GM19043 (cell line): ENCODE measurements around the gene CAMK2G.

Experiments used
- ATAC-seq: cut with Tn5 transposase; IDR thresholded peaks from one replicate; pipeline ENCODE4 v1.9.1; 2021; ENCODE audit warnings: low read depth; ENCODE audit not compliant: unreplicated experiment

Gene CAMK2G

DNA sequence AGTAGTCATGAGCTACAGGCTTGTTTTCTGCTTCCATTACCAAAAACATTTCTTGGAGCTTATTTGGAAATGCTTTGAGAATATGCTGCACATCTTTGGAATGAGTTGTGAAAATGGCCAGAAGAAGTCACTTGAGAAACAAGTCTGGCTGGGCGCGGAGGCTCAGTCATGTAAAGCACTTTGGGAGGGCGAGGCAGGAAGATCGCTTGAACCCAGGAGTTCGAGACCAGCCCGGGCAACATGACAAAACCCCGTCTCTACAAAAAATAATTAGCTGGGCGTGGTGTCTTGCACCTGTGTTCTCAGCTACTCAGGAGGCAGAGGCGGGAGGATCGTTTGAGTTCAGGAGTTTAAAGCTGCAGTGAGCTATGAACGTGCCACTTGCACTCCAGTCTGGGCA, 93.4 kb downstream of the CAMK2G start:
- no peak for ATAC-seq

DNA sequence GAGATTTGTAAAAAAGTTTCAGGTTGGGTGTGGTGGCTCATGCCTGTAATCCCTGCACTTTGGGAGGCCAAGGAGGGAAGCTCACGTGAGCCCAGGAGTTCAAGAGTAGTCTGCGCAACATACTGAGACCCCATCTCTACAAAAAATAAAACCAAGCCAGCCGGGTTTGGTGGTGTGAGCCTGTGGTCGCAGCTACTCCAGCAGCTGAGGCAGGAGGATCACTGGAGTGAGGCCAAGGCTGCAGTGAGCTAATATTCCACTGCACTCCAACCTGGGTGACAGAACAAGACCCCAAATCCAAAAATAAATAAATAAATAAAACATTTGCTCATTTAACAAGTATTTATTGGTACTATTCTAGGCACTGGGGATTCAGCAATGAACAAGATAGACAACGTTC, 94.1 kb downstream of the CAMK2G start:
- ATAC-seq = no peak

DNA sequence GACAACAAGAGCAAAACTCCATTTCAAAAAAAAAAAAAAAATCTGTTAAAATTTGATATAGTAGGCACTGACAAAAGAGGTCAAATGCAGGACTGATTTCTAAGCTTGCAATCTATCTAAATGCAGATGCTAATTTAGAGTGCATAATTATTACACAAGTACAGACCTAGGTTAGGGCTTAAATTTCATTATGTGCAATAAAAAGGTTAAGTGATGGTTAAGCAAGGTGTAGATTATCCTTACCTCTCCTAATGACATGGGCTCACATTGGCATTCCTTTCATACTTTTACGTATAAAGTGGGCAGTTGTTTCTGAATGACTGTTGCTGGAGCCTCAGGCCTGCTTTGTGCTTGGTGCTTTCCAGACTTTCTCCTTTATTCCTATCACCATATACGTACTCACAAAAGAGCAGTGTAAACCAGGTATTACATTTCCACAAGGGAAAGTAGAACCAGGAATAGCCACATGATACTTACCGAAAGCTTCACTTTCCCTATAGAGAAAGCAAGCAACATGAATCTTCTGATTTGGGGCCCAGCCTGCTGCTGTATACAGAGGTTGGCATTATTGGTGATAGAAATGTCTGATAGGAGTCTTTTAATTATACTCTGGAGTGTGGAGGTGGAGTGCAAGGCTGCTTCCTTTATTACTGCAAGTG, 94.7 kb downstream of the CAMK2G start:
- ATAC-seq = no peak

DNA sequence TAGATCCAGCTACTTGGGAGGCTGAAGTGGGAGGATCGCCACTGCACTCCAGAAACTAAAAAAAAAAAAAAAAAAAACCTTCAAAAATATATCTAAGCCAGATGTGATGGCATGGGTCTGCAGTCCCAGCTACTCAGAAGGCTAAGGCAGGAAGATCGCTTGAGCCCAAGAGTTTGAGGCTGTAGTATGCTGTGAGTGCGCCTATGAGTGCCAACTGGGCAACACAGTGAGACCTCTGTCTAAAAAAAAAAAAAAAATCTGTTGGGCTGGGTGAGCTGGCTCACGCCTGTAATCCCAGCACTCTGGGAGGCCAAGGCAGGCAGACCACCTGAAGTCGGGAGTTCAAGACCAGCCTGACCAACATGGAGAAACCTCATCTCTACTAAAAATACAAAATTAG, 95.3 kb downstream of the CAMK2G start:
- no peak for ATAC-seq

DNA sequence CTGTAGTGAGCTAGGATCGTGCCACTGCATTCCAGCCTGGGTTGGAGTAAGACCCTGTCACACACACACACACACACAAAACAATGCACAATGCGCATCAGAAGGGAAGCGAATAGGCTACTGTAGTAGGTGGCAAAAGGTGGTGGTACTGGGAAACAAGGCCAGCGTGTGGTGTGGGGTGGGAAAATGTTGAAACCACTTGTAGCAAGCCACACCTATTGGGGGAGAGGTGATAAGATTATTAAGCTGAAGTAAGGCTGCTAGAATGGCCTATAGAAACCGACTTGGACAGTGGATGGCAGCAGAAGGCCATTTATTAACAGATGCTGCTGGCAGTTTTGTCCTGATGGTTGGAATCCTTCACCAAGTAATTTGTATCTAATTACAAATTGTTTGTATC, 99.7 kb downstream of the CAMK2G start:
- no peak for ATAC-seq

DNA sequence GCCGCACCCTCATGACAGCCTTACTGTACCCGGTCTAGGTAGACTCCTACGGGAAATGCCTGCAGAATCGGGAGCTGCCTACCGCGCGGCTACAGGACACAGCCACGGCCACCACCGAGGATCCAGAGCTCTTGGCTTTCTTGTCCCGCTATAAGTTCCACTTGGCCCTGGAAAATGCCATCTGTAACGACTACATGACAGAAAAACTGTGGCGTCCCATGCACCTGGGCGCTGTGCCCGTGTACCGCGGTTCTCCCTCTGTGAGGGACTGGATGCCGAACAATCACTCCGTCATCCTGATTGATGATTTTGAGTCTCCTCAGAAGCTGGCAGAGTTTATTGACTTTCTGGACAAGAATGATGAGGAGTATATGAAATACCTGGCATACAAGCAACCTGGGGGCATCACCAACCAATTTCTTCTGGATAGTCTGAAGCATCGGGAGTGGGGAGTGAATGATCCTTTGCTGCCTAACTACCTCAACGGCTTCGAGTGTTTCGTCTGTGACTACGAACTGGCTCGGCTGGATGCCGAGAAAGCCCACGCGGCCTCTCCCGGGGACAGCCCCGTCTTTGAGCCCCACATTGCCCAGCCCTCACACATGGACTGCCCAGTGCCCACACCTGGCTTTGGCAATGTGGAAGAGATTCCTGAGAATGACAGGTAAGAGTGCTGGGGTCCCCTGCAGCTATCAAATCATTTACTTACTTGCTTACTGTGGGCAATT, 101.0 kb downstream of the CAMK2G start:
- ATAC-seq = no peak

DNA sequence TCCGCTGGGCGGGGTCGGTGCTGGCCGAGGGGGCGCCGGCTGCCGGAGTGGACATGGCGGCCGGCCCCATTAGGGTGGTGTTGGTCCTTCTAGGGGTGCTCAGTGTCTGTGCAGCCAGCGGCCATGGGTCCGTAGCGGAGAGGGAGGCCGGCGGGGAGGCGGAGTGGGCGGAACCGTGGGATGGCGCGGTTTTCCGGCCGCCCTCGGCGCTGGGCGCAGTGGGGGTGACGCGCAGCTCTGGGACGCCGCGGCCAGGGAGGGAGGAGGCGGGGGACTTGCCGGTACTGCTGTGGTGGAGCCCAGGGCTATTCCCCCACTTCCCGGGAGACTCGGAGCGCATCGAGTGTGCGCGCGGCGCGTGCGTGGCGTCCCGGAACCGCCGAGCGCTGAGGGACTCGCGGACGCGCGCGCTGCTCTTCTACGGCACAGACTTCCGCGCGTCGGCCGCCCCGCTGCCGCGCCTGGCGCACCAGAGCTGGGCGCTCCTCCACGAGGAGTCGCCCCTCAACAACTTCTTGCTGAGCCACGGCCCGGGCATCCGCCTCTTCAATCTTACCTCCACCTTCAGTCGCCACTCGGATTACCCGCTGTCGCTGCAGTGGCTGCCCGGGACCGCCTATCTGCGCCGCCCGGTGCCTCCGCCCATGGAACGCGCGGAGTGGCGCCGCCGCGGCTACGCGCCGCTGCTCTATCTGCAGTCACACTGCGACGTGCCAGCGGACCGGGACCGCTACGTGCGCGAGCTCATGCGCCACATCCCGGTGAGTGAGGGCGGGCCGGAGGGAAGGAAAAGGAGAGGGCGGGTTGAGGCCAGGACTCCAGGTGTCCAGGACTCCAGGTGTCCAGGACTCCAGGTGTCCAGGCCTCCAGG, 101.8 kb downstream of the CAMK2G start:
- peak; percentile 58 for ATAC-seq

DNA sequence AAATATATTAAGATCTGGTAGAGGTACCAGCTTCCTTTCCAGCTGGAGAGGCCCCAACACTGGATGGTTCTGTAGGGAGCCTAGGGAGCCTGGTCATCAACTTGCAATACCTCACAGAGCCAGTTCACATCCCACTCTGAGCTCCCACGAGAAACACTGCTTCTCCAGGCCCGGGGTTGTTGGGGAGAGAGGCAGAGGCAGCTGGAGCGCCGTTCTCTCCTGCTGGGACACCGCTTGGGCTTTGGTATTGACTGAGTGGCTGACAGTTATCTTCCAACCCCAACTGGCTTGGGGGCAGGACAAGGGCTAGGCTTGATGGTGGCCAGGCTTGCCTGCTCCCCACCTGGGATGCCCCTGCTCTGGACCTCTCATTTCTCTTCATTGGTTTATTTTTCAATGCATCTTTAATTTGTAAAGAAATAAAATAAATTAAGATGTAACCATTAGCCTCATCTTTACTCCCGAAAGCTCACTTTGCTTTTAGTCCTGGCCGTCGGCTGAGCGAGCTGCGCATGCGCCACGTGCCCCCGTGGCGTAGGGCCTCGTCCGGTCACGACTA, 102.6 kb downstream of the CAMK2G start:
- ATAC-seq = peak; percentile 27

DNA sequence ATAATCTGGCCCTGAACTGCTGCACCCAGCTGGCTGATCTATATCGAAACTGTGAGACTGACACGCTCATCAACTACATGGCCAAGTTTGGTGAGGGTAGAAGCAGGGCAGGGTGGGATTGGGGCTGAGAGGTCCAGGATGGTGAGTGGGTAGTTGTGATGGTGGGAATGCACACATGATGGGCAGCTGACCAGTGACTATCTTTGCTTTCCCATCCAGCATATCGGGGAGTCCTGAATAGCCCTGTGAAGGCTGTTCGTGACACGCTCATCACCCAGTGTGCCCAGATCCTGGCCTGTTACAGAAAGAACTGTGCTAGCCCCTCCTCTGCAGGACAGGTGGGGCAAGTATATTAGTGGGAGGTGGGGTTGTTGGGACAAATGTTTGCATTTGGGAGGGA, 105.0 kb downstream of the CAMK2G start:
- ATAC-seq = no peak

DNA sequence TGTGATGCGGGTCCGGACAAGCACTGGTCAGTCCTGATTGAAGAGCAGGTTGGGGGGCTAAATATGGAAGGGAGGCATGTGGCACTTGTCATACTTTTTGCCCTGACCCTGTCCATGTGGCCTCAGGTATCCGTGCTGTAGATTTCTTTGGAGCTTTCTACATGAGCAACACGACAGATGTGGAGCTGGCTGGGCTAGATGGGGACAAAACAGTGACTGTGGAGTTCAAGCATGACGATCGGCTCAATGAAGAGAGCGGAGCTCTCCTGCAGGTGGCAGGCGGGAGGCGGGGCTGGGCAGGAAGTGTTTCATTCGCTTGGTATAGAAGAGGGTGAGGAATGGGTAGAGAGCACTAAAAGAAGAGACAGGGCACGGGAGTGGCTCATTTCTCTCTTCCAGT, 105.5 kb downstream of the CAMK2G start:
- no peak for ATAC-seq

DNA sequence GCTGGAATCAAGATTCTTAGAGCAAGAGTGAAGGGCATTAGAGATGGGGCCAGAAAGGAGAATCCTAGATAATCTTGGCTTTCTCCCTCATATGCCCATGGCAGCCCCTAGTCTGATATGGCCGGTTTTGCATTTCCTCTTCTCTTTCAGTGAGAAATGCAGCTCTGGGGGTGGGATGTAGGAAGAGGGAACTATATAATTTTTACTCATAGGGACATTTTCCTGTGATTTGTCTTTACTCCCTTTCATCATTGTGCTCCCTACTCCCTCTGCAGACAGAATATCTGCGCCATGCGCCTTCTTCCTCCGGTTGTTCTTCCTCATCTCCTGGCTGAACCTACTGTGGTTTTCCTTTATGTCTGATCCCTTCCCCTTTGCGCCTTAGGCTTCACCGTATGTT, 109.3 kb downstream of the CAMK2G start:
- no peak for ATAC-seq

DNA sequence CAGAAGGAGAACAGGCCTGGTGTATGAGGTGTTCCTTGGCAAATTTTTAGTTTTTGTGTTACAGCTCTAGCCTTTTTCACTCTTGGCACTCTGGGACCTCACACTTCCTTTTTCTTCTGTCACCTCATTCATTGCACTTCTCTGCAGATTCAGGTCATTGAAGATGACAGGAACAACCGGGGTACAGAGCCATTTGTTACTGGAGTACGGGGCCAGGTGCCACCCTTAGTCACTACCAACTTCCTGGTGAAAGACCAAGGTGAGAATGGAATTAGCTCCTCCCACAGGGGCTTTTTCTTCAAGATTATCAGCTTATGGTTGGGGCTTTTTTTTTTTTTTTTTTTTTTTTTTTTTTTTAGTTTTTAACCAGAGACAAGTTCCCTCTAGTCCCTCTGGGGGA, 111.0 kb downstream of the CAMK2G start:
- ATAC-seq = no peak

DNA sequence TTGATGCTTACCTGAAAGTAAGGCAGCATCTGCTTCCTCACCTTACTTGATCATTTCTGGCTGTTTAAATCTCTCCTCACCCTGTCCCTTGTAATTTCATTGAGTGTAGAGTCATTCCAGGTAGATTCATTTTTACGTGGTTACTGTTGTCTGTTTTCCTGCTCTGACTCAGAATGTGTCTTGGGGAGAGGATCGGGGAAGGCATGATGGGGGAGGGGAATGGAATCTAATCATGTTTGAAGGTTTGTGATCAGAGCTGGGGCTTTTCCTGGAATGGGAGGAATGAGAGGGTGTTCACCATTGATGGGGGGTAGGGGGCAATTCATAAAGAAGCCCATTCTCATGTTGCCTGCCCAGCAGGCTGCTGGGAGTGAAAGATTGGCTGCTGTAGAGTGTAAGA, 111.4 kb downstream of the CAMK2G start:
- ATAC-seq = no peak
